Measurements from ENCODE around the gene RNU6-1. TPM values are rescaled to one million over a fixed set of nuclear protein-coding genes. Genes with fewer than 3 reads are reported as not detected.

The RNU6-1 gene
- total RNA-seq (not detected), total RNA-seq (0 to 0.35 reads per million in 2 donors)

- Mint-ChIP-seq H3K27me3 (peaks cover 15% of the 10 kb centered on the region), H3K27ac (peak within 1 kb of the TSS; percentile 100), H3K4me1 (peaks cover 30% of the 10 kb centered on the region), H3K36me3 (ENCODE audit: low read depth) (peaks cover 5% of the 10 kb centered on the region), H3K4me3 (peak within 1 kb of the TSS; percentile 94)
- H3K9me3 ChIP-seq (ENCODE audit: control insufficient read depth, low read length, poor library complexity, severe bottlenecking) = no peaks in the 10 kb centered on the region
- peak; percentile 88 for ATAC-seq
- peak; percentile 90 to 92 (median 92) for DNase-seq
Measured at GRCh38 chr15:67839929-67840748, at the start of gene RNU6-1. Gene RNU6-1, minus strand, starts transcription at chr15:67840045.

- Mint-ChIP-seq H3K27me3 (peaks cover 21% of the 10 kb centered on the region), H3K4me1 (peaks cover 6% of the 10 kb centered on the region)
Measured at GRCh38 chr15:67887776-67888175, 47.9 kb upstream of the RNU6-1 start.

GRCh38 chr15:67885861-67886260 lies 46.0 kb upstream of the RNU6-1 start:
- ATAC-seq (no peak), DNase-seq (no peak)
- Mint-ChIP-seq H3K4me3 (peak overlapping the region; percentile 85), H3K4me1 (peaks cover 10% of the 10 kb centered on the region), H3K36me3 (ENCODE audit: low read depth) (peaks cover 10% of the 10 kb centered on the region), H3K27me3 (peaks cover 30% of the 10 kb centered on the region), H3K27ac (no peak overlapping the region)
- no peaks in the 10 kb centered on the region for H3K9me3 ChIP-seq (ENCODE audit: control insufficient read depth, low read length, poor library complexity, severe bottlenecking)

More at GRCh38 chr15:67887776-67888175, 47.9 kb upstream of the RNU6-1 start:
- H3K27ac Mint-ChIP-seq = no peak overlapping the region
- no peak overlapping the region for H3K4me3 Mint-ChIP-seq
- H3K36me3 Mint-ChIP-seq (ENCODE audit: low read depth) = peaks cover 3% of the 10 kb centered on the region
- H3K9me3 ChIP-seq (ENCODE audit: control insufficient read depth, low read length, poor library complexity, severe bottlenecking) = no peaks in the 10 kb centered on the region
- ATAC-seq (no peak), DNase-seq (no peak)

GRCh38 chr15:67885175-67885523 lies 45.3 kb upstream of the RNU6-1 start:
- ATAC-seq = no peak
- Mint-ChIP-seq H3K27me3 (peaks cover 30% of the 10 kb centered on the region), H3K4me1 (peaks cover 10% of the 10 kb centered on the region), H3K4me3 (peak overlapping the region; percentile 85), H3K36me3 (ENCODE audit: low read depth) (peaks cover 10% of the 10 kb centered on the region), H3K27ac (no peak overlapping the region)
- DNase-seq = no peak
- H3K9me3 ChIP-seq (ENCODE audit: control insufficient read depth, low read length, poor library complexity, severe bottlenecking) = no peaks in the 10 kb centered on the region

GRCh38 chr15:67884514-67885174 lies 44.8 kb upstream of the RNU6-1 start:
- H3K36me3 Mint-ChIP-seq (ENCODE audit: low read depth) = peaks cover 10% of the 10 kb centered on the region
- H3K9me3 ChIP-seq (ENCODE audit: control insufficient read depth, low read length, poor library complexity, severe bottlenecking) = no peaks in the 10 kb centered on the region
- peaks cover 10% of the 10 kb centered on the region for H3K4me1 Mint-ChIP-seq
- peaks cover 30% of the 10 kb centered on the region for H3K27me3 Mint-ChIP-seq
- no peak overlapping the region for H3K27ac Mint-ChIP-seq
- peak overlapping the region; percentile 85 for H3K4me3 Mint-ChIP-seq
- peak; percentile 75 for ATAC-seq
- peak; percentile 10 to 15 (median 12) for DNase-seq

GRCh38 chr15:67884009-67884408 lies 44.2 kb upstream of the RNU6-1 start:
- H3K4me3 Mint-ChIP-seq = peak overlapping the region; percentile 85
- no peak for DNase-seq

GRCh38 chr15:67883234-67883773 lies 43.5 kb upstream of the RNU6-1 start:
- no peaks in the 10 kb centered on the region for H3K9me3 ChIP-seq (ENCODE audit: control insufficient read depth, low read length, poor library complexity, severe bottlenecking)
- Mint-ChIP-seq H3K4me1 (peaks cover 10% of the 10 kb centered on the region), H3K27ac (no peak overlapping the region), H3K36me3 (ENCODE audit: low read depth) (peaks cover 10% of the 10 kb centered on the region), H3K27me3 (peaks cover 35% of the 10 kb centered on the region), H3K4me3 (no peak overlapping the region)
- no peak for DNase-seq
- no peak for ATAC-seq

More at GRCh38 chr15:67884009-67884408, 44.2 kb upstream of the RNU6-1 start:
- Mint-ChIP-seq H3K27ac (no peak overlapping the region), H3K27me3 (peaks cover 30% of the 10 kb centered on the region), H3K36me3 (ENCODE audit: low read depth) (peaks cover 10% of the 10 kb centered on the region), H3K4me1 (peaks cover 10% of the 10 kb centered on the region)
- no peaks in the 10 kb centered on the region for H3K9me3 ChIP-seq (ENCODE audit: control insufficient read depth, low read length, poor library complexity, severe bottlenecking)
- no peak for ATAC-seq

- peaks cover 30% of the 10 kb centered on the region for H3K27me3 Mint-ChIP-seq
- no peak overlapping the region for H3K4me3 Mint-ChIP-seq
- DNase-seq = no peak
- H3K36me3 Mint-ChIP-seq (ENCODE audit: low read depth) = peaks cover 10% of the 10 kb centered on the region
- no peaks in the 10 kb centered on the region for H3K9me3 ChIP-seq (ENCODE audit: control insufficient read depth, low read length, poor library complexity, severe bottlenecking)
- H3K4me1 Mint-ChIP-seq = peaks cover 10% of the 10 kb centered on the region
- H3K27ac Mint-ChIP-seq = no peak overlapping the region
- ATAC-seq = no peak
Measured at GRCh38 chr15:67882487-67883233, 42.8 kb upstream of the RNU6-1 start.

- DNase-seq = no peak
- H3K27me3 Mint-ChIP-seq = peaks cover 26% of the 10 kb centered on the region
- H3K27ac Mint-ChIP-seq = no peak overlapping the region
- H3K4me1 Mint-ChIP-seq = peaks cover 10% of the 10 kb centered on the region
- no peak overlapping the region for H3K4me3 Mint-ChIP-seq
- peaks cover 10% of the 10 kb centered on the region for H3K36me3 Mint-ChIP-seq (ENCODE audit: low read depth)
- ATAC-seq = no peak
- H3K9me3 ChIP-seq (ENCODE audit: control insufficient read depth, low read length, poor library complexity, severe bottlenecking) = no peaks in the 10 kb centered on the region
Measured at GRCh38 chr15:67880651-67881182, 40.9 kb upstream of the RNU6-1 start.

- H3K27ac Mint-ChIP-seq = no peak overlapping the region
- no peak overlapping the region for H3K4me3 Mint-ChIP-seq
- H3K27me3 Mint-ChIP-seq = peaks cover 17% of the 10 kb centered on the region
- no peak for ATAC-seq
- no peak for DNase-seq
- peaks cover 4% of the 10 kb centered on the region for H3K4me1 Mint-ChIP-seq
- H3K36me3 Mint-ChIP-seq (ENCODE audit: low read depth) = peaks cover 7% of the 10 kb centered on the region
- H3K9me3 ChIP-seq (ENCODE audit: control insufficient read depth, low read length, poor library complexity, severe bottlenecking) = no peaks in the 10 kb centered on the region
Measured at GRCh38 chr15:67879440-67880129, 39.7 kb upstream of the RNU6-1 start.

- H3K9me3 ChIP-seq (ENCODE audit: control insufficient read depth, low read length, poor library complexity, severe bottlenecking) = peaks cover under 1% of the 10 kb centered on the region
- Mint-ChIP-seq H3K27me3 (peaks cover 17% of the 10 kb centered on the region), H3K4me1 (peaks cover 4% of the 10 kb centered on the region), H3K36me3 (ENCODE audit: low read depth) (peaks cover 7% of the 10 kb centered on the region), H3K4me3 (no peak overlapping the region), H3K27ac (no peak overlapping the region)
- DNase-seq = no peak
- no peak for ATAC-seq
Measured at GRCh38 chr15:67878712-67879206, 38.9 kb upstream of the RNU6-1 start.

GRCh38 chr15:67873777-67874176 lies 33.9 kb upstream of the RNU6-1 start:
- peaks cover 7% of the 10 kb centered on the region for H3K9me3 ChIP-seq (ENCODE audit: control insufficient read depth, low read length, poor library complexity, severe bottlenecking)
- no peak for ATAC-seq
- Mint-ChIP-seq H3K36me3 (ENCODE audit: low read depth) (no peaks in the 10 kb centered on the region), H3K4me3 (no peak overlapping the region), H3K27me3 (peaks cover 8% of the 10 kb centered on the region), H3K27ac (no peak overlapping the region), H3K4me1 (no peaks in the 10 kb centered on the region)
- DNase-seq = no peak
